ENCODE measurements around the gene NR2F6.

The NR2F6 gene

GRCh38 chr19:17255150-17255621 lies 9.5 kb upstream of the NR2F6 start:
- no peak overlapping the region for H3K4me3 ChIP-seq (ENCODE audit: low read depth, low read length)
- DNase-seq (ENCODE audit: low read depth) = no peak
- no peak for TF ChIP-seq CTCF (IDR thresholded peaks at IDR 0.05; ENCODE audit: low read depth, low read length, missing control alignments)

- DNase-seq (ENCODE audit: low read depth) = no peak
- no peak overlapping the region for H3K4me3 ChIP-seq (ENCODE audit: low read depth, low read length)
- no peak for TF ChIP-seq CTCF (IDR thresholded peaks at IDR 0.05; ENCODE audit: low read depth, low read length, missing control alignments)
These were observed 8.9 kb upstream of the NR2F6 start for GRCh38 chr19:17254636-17255035.

GRCh38 chr19:17249887-17250548 lies 4.3 kb upstream of the NR2F6 start:
- H3K4me3 ChIP-seq (ENCODE audit: low read depth, low read length) = no peak overlapping the region
- no peak for DNase-seq (ENCODE audit: low read depth)
- TF ChIP-seq CTCF (IDR thresholded peaks at IDR 0.05; ENCODE audit: low read depth, low read length, missing control alignments) = no peak

GRCh38 chr19:17248011-17248776 lies 2.5 kb upstream of the NR2F6 start:
- no peak overlapping the region for H3K4me3 ChIP-seq (ENCODE audit: low read depth, low read length)
- TF ChIP-seq CTCF (IDR thresholded peaks at IDR 0.05; ENCODE audit: low read depth, low read length, missing control alignments) = no peak
- no peak for DNase-seq (ENCODE audit: low read depth)

- DNase-seq (ENCODE audit: low read depth) = no peak
- no peak for TF ChIP-seq CTCF (IDR thresholded peaks at IDR 0.05; ENCODE audit: low read depth, low read length, missing control alignments)
These were observed 1.1 kb upstream of the NR2F6 start for GRCh38 chr19:17246681-17247425.

GRCh38 chr19:17244618-17245534 lies 843 bp downstream of the NR2F6 start:
- no peak for TF ChIP-seq CTCF (IDR thresholded peaks at IDR 0.05; ENCODE audit: low read depth, low read length, missing control alignments)

More at GRCh38 chr19:17246681-17247425, 1.1 kb upstream of the NR2F6 start:
- H3K4me3 ChIP-seq (ENCODE audit: low read depth, low read length) = peak overlapping the region; percentile 52

More at GRCh38 chr19:17244618-17245534, 843 bp downstream of the NR2F6 start:
- H3K4me3 ChIP-seq (ENCODE audit: low read depth, low read length) = peak overlapping the region; percentile 52
- DNase-seq (ENCODE audit: low read depth) = no peak
